GM20000 (cell line): Measurements from ENCODE around the gene CACNA1D.
A peak's percentile ranks its signal among the peaks of the same experiment; 100 is the strongest.

Source experiments
- DNase-seq: peaks from one replicate; pipeline ENCODE4 v3.0.0; 2012; ENCODE audit warnings: low spot score
- TF ChIP-seq, protein P1 (sequence below): IDR thresholded peaks from 2 replicates; pipeline ENCODE4 v1.5.1; 2012; ENCODE audit warnings: mild to moderate bottlenecking, control low read depth; ENCODE audit errors: extremely low read depth, missing control alignments

The CACNA1D gene

GRCh38 chr3:53724566-53724965, 230.2 kb downstream of the CACNA1D start:
- DNase-seq: no peak
- TF ChIP-seq, protein P1, sequence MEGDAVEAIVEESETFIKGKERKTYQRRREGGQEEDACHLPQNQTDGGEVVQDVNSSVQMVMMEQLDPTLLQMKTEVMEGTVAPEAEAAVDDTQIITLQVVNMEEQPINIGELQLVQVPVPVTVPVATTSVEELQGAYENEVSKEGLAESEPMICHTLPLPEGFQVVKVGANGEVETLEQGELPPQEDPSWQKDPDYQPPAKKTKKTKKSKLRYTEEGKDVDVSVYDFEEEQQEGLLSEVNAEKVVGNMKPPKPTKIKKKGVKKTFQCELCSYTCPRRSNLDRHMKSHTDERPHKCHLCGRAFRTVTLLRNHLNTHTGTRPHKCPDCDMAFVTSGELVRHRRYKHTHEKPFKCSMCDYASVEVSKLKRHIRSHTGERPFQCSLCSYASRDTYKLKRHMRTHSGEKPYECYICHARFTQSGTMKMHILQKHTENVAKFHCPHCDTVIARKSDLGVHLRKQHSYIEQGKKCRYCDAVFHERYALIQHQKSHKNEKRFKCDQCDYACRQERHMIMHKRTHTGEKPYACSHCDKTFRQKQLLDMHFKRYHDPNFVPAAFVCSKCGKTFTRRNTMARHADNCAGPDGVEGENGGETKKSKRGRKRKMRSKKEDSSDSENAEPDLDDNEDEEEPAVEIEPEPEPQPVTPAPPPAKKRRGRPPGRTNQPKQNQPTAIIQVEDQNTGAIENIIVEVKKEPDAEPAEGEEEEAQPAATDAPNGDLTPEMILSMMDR: no peak

DNA sequence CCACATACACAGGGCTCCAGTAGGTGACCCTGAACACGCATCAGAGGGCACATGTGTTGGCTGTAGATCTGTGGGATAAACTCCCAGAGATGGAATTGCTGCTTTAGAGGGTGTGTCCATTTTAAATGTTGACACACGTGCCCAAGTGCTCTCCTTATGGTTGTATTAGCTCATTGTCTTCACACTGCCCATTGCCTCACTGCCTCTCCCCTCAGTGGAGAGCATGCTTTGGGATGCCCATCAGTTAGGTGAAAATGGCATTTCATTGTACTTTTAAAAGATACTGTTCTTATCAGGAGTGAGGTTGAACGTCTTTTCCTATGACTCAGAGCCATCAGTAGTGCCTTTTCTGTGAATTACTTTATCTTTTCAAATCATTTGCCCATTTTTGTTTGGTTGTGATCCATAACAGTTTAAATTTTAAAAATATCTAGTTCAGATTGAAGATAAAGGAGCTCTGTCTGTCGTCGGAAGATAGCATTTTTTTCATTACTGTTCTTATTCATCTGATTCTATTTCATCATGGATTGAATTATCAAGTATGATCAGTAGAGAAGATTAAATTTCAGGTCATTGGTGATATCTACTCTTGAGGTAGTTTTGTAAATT, 231.1 kb downstream of the CACNA1D start:
- no peak for DNase-seq
- TF ChIP-seq, protein P1: no peak

- TF ChIP-seq, protein P1: no peak
- no peak for DNase-seq
These were observed 232.2 kb downstream of the CACNA1D start for GRCh38 chr3:53726643-53727042.

DNA sequence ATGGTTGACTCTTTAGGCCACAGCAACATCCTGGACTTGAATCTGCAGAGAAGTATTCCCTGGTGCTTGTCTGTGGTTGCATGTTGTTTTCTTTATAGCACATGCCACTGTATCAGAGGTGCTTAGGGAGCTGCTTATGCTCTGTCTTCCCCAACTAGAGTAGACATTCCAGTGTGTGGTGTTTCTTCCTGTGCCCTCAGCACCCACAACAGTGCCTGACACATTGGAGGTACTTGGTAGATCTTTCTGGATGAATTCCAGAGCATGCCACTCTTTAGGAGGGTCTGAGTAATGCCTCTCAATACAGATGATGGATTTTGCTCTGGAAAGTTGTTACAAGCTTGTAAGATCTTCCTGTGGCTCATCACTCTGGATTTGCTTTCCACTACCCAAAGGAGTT, 234.2 kb downstream of the CACNA1D start:
- TF ChIP-seq, protein P1: no peak
- DNase-seq: no peak

DNA sequence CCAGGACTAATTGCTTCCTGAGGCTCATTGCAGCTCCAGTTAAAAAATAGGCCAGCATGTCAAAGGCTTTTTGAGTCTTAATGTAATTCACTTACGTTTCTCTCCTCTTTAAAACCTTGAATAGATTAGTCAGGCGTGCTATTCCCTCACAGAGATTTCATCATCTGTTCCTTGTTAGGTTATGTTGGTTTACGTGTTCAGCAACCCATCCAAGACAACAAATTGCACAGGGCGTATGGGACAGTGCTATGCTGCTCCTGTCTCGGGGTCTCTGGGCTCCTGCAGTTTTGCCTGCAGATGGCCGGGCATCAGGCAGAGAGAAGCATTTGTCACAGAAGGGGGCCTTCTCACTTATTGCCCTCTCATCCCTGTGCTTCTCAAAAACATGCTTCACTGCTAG, 234.7 kb downstream of the CACNA1D start:
- TF ChIP-seq, protein P1: no peak
- DNase-seq: no peak

GRCh38 chr3:53729618-53730017, 235.2 kb downstream of the CACNA1D start:
- TF ChIP-seq, protein P1: peak; percentile 10
- no peak for DNase-seq

DNA sequence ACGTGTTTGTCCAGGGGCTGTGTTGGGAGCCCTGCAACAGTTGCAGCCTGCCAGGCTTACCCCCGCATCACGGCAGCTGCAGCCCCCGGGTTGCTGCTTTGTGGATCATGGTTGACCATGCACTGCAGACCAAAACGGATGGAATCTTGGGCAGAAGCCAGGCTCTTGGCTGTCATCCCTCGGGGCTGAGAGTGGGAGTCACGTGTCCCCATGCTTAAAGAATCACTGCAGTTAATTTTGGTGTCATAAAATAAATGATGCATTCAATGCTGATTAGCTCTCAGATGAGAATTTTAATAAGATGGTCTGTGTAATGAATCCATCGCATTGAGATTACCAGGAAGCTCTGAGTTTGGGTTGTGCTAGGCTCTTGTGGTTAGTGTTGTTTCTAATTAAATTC, 236.2 kb downstream of the CACNA1D start:
- no peak for DNase-seq
- TF ChIP-seq, protein P1: no peak
